Amygdala (tissue), 56 donors: ENCODE results near the gene RGS12.
A peak's percentile ranks its signal among the peaks of the same experiment; 100 is the strongest.

Source experiments
- DNase-seq, 56 donors: peaks; one replicate each; lab custom pipeline; 2025; lab: John Stamatoyannopoulos, UW

Gene RGS12

GRCh38 chr4:3307891-3308575 lies 15.2 kb downstream of the RGS12 start:
- no peak for DNase-seq

- DNase-seq = no peak
Measured at GRCh38 chr4:3308691-3309090, 15.9 kb downstream of the RGS12 start.

DNA sequence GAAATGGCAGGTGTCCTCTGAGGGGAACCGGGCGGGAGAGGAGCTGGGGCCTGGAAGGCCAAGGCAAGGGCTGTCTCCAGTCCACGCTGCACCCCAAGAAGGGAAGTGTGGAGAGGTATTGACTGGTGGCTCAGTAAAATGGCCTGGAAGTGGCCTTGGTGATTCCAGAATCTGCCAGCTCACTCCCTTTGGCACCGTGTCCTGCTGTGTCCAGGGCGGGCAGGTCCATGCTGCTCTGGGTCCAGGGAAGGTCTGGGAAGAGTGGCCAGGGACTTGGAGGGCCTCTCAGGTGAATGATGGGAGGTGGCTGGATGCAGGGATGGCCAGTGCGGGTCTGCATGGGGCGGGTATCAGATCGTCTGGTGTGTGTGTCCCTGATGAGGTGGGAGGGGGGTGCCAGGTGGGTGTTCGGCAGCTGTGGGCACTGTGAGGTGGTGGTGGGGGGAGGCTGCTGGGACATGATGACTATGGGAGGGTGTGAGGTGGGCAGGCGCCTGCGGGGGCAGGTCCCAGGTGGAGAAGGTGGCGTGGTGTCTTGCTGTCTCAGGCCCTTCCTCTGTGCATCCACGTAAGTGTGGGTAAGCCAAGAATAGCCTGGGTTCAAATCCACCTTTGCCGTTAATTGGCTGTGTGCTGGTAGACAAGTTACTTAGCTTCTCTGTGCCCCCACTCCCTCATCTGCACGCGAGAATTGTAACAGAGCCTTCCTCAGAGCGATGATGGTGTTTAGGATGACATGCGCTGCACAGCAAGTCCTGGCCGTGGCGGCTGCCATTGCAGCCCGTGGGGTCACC lies 17.7 kb downstream of the RGS12 start:
- no peak for DNase-seq

- DNase-seq = no peak
Measured at GRCh38 chr4:3311095-3311372, 18.2 kb downstream of the RGS12 start.

DNA sequence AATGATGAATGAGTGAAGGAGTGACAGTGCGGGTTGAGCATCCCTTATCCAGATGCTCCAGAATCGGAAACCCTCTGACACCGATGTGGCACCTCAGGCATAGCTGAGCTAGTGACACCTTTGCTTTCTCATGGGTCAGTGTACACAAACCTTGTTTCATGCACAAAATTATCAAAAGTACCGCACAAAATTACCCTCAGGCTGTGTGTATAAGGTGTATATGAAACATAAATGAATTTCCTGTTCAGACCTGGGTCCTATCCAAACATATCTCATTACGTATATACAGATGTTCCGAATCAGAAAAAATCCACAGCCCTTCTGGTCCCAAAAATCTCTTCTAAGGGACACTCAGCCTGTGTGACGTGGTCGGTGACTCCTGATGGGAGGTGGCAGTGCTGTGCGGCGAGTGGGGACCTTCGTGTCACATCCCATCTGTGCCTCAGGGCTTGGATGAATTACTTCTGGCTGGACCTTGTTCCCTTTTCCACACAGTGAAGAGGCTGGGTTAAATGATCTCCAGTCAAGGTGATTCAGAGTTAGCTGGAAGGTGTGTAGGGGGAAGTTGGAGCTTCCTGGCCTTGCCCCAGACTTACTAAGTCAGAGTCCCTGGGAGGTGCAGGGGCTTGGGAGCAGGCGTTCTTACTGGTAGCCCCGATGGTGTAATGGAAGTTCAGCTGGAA lies 18.8 kb downstream of the RGS12 start:
- no peak for DNase-seq

- no peak for DNase-seq
Measured at GRCh38 chr4:3312362-3312761, 19.5 kb downstream of the RGS12 start.

- DNase-seq = no peak
Measured at GRCh38 chr4:3313139-3313538, 20.3 kb downstream of the RGS12 start.

DNA sequence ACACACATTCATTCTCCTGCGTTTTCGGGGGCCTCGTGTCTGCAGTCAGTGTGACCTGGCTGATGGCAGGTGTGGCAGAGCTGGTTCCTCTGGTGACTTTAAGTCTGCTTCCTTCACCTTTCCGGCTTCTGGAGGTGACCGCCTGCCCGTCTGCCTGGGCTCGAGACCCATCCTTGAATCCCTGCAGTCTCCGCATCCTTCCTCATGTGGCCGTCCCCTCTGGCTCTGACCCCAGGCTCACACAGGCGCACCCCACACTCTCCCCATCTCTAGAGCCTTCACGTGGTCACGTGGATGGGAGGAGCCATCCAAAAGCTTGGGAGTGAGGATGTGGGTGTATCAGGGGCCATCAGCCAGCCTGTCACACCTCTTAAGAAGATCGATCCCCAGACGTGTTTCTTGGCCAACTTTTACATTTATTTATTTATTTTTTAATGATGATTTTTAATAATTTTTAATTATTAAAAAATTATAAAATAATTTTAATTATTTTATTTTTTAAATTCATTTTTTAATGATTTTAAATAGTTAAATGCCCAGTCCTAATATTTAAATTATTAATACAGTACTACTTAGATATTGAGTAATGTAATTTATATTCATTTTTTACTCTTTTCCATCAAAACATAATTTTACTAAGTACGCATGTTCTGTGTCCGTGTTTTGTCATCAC lies 20.9 kb downstream of the RGS12 start:
- no peak for DNase-seq

GRCh38 chr4:3314706-3315260 lies 22.0 kb downstream of the RGS12 start:
- no peak for DNase-seq

- DNase-seq = no peak
Measured at GRCh38 chr4:3315566-3315965, 22.7 kb downstream of the RGS12 start.

DNA sequence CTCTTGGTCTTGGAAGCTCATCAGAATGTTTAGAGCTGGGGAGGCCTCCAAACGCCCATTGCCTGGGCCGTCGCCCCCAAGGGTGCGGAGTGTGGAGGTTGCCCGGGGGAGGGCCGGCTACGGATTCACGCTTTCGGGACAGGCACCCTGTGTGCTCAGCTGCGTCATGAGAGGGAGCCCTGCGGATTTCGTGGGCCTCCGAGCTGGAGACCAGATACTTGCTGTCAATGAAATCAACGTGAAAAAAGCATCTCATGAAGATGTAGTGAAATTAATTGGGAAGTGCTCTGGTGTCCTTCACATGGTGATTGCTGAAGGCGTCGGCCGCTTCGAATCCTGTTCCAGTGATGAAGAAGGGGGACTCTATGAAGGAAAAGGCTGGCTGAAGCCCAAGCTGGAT lies 23.3 kb downstream of the RGS12 start:
- no peak for DNase-seq

- DNase-seq = no peak
Measured at GRCh38 chr4:3317011-3317655, 24.3 kb downstream of the RGS12 start.

DNA sequence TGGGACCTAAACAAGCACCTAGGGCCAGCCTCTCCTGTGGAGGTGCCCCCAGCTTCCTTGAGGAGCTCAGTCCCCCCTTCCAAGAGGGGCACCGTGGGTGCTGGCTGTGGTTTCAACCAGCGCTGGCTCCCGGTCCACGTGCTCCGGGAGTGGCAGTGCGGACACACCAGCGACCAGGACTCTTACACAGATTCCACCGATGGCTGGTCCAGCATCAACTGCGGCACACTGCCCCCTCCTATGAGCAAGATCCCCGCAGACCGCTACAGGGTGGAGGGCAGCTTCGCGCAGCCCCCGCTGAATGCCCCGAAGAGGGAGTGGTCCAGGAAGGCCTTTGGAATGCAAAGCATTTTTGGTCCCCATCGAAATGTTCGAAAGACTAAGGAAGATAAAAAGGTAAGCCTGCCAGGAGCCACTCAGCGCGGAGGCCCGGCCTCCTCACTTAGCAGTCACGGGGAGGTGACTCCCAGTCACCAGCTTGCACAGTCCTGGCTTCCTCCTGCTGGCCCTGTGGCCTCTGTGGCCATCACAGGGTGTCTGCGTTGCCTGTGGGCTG lies 24.9 kb downstream of the RGS12 start:
- DNase-seq = no peak

DNA sequence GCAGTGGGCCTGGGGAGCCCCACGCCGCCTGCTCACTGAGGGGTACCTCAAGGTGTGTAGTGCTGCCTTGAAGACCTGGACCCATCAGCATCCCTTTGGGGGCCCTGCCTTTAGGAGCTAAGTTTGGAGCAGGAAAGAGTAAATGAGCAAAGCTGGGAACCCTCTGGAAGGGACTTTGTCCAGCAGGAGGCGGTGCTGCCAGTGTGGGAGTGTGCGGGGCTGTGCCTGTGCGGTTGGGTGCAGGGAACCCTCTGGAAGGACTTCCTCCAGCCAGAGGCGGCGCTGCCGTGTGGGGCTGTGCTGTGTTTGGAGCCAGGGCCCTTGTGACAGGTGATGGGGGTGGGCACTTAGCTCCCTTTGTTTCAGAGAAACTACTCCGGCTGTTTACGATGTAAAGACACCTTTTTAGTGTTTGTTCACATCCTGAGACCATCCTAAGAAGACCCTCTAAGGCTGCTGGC lies 25.8 kb downstream of the RGS12 start:
- DNase-seq = no peak

DNA sequence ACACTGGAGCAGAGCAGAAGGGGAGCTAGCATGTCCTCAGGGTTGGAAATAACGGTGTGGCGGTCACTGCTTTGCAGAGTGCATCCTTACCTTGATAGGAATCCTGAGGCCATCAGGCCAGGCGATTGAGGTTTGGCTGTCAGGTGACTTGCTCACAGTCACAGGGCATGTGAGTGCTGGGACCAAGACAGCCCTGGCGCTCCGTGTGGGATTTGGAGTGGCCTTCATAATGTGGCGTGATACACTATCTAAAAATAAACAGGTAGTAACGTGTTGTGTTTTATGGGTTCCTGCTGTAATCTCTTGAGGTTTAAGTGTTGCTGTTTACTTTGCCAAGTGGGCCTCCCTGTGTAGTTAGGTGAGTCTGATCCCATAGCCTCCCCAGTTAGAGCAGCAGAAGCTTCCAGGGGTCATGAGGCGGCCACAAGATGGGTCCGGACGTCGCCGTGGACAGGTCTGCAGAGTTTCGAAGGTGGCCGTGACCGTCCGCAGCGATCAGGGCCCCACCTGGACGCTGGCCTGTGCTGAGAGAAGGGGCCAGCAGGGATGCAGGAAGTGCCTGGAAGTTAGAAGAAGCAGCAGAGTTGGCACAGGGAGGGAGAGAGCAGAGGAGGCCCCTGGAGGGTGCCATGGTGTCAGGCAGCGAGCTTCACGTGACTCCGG lies 27.7 kb downstream of the RGS12 start:
- no peak for DNase-seq

- peak in 30 of 56 donors; percentile 20 to 84 (median 52) for DNase-seq
Measured at GRCh38 chr4:3321295-3321889, 28.6 kb downstream of the RGS12 start.

DNA sequence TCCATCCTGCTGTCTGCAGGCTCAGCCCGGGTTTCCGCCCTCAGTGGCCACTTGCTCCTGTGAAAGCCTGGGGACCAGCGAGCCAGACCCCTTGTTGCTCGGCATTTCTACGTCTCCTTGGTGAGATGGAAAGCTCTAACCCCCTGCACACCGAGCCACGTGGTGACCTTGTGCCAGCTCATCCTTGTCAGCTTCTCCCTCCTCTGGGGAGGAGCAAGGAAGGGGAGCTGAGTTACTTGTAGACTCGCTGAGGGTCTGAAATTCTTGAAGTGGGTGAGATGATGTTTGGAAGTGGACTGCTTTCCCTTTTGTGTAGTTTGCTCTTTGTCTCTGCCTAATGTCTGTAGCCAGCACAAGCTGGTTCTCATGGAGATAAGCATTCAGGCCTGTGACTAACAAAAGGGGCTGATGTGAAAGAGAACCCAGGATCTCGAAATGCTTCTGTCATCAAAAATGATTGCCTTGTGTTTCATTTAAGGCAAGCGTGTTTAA lies 29.3 kb downstream of the RGS12 start:
- peak in 13 of 56 donors; percentile 26 to 63 (median 39) for DNase-seq

- DNase-seq = no peak
Measured at GRCh38 chr4:3323071-3323481, 30.3 kb downstream of the RGS12 start.
